GM19238 (cell line): Measurements from ENCODE around the gene SLC35F2.
"Not testable (repeated sequence)": the region's sequence is repeated elsewhere in the genome, so short reads cannot be mapped to it uniquely, and the experiment has no call there.

Experiments used
- DNase-seq: peaks from one replicate; pipeline ENCODE4 v3.0.0; 2011; ENCODE audit warnings: low spot score; ENCODE audit not compliant: insufficient read length

Gene SLC35F2

DNA sequence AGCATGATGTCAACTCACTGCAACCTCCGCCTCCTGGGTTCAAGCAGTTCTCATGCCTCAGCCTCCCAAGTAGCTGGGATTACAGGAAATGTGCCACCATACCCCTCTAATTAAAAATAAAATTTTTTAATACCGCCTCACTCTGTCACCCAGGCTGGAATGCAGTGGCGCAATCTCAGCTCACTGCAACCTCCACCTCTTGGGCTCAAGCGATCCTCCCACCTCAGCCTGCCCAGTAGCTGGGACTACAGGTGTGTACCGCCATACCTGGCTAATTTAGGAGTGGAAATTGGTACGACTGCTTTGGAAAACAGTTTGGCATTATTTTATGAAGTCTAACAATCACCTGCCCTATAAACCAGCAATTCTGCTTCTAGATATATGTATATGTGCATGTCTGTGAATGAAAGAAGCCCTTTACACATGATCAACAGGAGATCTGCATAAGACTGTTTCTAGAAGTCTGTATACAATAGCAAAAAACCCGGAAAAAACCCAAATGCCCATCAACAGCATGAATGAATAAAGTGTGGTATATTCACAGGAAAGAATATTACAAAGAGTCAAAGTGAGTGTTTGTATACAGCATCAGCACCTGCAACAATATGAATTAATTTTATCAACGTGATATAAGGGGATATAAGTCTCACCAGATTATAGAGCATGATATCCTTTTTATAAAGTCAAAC, 16.0 kb downstream of the SLC35F2 start:
- DNase-seq: no peak

GRCh38 chr11:107840129-107840484, 18.5 kb downstream of the SLC35F2 start:
- DNase-seq: no peak

DNA sequence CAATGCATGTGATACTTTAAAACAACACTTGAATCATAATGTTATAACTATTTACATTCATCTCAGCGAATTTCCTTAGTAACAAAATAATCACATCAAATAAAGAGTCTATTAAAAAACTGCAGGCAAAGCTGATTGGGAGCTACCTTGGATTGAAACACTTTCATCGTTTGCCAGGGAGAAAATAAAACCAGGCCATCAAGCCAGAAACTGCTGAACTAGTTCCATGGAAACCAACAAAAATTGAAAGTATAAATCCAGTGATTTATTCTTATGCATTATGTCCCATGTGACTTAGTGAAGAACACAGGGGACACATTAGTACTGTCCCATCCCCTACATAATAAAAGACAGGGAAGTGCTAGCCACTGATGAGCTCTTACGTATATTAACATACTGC, 21.7 kb downstream of the SLC35F2 start:
- no peak for DNase-seq

GRCh38 chr11:107834995-107835394, 23.6 kb downstream of the SLC35F2 start:
- DNase-seq: no peak

GRCh38 chr11:107833926-107834325, 24.7 kb downstream of the SLC35F2 start:
- not testable (repeated sequence) for DNase-seq

- no peak for DNase-seq
Observed at GRCh38 chr11:107830915-107831540, 27.6 kb downstream of the SLC35F2 start.

DNA sequence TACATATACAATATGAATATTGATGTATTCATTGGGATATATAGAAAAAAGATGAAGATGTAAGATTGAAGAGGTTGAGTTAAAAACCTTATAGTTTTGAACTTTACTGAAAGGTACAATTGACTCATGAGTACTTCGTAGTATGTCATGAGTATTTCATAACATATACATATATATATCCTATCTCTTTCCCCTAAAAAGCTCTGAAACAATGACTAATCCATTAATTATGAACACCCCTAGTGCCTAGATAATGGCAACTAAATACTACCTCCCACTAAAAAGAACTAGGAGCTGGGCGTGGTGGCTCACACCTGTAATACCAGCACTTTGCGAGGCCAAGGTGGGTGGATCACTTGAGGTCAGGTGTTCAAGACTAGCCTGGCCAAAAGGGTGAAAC, 31.5 kb downstream of the SLC35F2 start:
- no peak for DNase-seq

DNA sequence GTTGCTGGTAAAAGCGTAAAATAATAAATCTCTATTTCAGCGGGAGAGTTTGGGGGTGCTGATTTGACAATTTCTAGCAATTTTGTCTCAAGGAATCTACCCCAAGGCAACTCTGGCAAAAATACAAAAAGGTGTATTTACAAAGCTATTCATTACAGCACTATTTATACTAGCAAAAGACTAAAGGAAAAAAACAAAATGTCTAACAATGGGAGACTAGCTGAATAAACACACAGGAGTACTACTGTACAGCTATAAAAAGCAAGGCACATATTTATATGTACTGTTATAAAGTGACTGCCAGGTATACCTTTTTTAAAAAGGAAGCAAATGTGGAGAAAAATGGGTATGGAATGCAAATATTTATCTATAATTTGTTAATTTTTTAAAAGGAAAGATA, 32.7 kb downstream of the SLC35F2 start:
- no peak for DNase-seq

DNA sequence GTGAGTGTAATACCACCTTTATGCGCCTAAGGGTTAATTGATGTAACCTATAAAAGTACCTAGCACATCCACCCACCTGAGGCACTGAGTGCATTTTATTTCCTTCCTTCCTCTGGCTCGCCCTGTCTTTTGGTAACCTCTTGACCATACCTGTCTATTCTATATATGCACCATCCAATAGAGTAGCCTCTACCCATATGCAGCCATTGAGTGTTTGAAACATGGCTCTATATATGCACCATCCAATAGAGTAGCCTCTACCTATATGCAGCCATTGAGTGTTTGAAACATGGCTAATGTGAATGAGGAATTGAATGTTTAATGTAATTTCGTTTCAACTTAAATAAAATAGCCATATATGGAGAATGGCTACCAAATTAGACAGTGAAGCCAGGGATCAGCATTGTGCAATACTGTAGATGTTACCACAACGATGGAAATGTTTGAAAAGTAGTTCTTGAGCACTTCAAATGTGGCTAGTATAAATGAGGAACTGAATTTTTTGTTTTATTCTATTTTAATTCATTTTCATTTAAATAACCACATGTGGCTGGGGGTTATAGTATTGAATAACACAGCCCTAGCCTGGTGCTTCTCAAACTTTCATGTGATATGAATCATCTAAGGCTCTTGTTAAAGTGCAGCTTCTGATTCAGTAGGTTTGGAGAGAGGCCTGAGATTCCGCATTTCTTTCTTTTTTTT, 33.8 kb downstream of the SLC35F2 start:
- DNase-seq: no peak

- no peak for DNase-seq
Observed at GRCh38 chr11:107821199-107821927, 37.2 kb downstream of the SLC35F2 start.

DNA sequence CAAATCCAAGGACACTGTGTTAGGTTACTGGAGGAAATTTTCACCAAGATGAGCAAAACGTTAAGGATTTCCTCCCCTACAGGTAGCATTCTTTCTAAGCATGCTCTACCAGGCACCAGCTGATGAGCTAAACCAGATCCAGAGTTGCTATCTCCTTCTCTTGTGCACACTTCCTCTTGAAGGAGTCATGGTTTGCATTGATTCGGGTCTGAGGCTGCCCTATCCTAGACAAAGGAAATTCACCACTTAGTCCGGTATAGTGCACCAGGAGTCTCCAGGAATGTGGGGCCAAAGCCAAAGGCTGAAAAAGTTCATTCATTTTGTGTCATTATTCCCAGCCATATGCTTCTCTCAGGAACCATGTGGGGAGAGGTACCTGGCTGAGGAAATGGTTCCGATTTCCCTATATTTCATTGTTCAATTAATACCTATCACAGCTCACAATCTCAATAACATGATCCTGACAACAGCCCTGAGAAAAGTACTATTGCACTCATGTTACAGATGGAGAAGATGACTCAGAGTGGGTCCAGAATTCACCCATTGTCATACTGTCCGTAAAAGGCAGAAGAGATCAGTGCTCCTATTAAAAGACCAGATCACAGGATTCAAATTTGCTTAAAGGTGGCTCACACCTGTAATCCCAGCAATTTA, 39.1 kb downstream of the SLC35F2 start:
- no peak for DNase-seq

- no peak for DNase-seq
Observed at GRCh38 chr11:107818491-107818890, 40.1 kb downstream of the SLC35F2 start.

- no peak for DNase-seq
Observed at GRCh38 chr11:107816028-107816427, 42.6 kb downstream of the SLC35F2 start.

DNA sequence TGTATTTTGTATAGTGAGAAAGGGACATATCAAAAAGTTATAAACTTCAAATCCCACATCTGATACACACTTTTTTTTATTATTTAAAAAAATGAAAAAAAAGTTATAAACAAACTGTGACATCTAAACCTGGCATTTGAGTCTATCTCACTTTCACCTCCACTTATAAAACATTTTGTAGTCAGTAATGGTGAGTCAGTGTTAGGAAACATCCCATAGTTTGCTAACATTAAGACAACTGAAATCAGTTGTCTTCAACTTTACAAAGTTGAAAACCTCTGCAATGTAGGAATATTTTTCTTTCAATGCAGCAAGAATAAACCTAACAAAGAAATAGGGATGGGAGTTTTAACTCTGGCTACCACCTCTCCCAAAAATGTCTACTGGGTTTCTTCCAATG, 47.7 kb downstream of the SLC35F2 start:
- DNase-seq: no peak

GRCh38 chr11:107808521-107808920, 50.1 kb downstream of the SLC35F2 start:
- no peak for DNase-seq

GRCh38 chr11:107804971-107805370, 53.6 kb downstream of the SLC35F2 start:
- DNase-seq: no peak

DNA sequence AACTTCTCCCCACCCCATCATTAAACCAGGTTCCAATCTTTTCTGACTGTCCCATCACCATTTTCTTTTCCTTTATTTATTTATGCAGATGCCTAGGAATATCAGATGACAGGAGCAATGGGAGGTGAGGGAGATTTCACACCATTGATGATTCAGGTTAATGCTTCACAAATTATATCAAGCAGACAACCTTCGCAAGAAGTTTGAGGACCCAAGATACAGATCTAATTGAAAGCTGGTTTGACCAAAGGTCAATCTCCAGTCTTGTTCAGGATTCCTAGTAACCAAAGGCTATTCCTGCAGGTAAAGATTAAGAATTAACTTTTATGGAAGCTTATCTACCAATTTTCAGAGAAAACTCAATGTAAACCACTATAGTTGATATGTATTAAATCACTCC, 54.4 kb downstream of the SLC35F2 start:
- no peak for DNase-seq

DNA sequence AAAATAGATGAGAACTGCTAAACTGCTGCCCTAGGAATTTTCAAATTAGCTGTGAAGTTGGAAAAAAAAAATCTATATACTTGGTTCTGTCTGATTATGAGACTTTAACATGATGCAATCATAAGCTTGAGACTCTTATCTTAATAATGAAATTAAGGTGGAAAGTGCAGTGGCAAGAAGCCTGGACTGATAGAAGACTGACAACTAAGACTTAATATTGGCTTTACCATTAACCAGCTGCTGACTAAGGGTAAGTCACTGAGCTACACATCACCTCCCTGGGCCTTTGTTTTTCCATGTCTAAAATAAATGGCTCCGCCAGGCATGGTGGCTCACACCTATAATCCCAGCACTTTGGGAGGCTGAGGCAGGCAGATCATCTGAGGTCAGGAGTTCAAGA, 56.9 kb downstream of the SLC35F2 start:
- no peak for DNase-seq

DNA sequence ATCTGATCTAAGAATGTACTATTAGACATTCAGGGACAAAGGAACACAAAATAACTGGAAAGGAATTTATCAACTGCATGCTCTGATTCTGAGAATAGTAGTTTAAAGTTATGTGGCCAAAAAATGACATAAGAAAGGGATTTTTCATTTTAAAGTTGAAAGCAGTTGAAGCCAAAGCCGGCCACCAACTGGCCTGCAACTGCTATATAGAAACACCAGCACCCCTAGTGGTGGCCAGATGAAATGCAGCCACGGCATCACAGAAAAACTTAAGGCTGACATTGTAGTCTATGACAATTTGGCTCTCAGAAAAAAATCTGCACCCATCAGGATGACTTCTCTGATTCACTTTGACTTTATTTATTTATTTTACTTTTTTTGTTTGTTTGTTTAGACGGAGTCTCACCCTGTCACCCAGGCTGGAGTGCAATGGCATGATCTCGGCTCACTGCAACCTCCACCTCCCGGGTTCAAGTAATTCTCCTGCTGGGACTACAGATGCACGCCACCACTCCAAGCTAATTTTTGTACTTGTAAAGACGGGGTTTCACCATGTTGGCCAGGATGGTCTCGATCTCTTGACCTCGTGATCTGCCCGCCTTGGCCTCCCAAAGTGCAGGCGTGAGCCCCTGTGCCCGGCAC, 59.2 kb downstream of the SLC35F2 start:
- peak; percentile 24 for DNase-seq

- no peak for DNase-seq
Observed at GRCh38 chr11:107792049-107792443, 66.5 kb downstream of the SLC35F2 start.
